Karpas-422 (cell line): ENCODE data around the gene OSBPL7. TPM values are rescaled to one million over a fixed set of nuclear protein-coding genes. Genes with fewer than 3 reads are reported as not detected.

Experiments used
- DNase-seq: peaks from one replicate; pipeline ENCODE4 v3.0.0-alpha.2; 2015
- H2AFZ ChIP-seq: fragments of 200-600 bp; sonication (generic); 2 replicates; pipeline ENCODE4 v1.6.1; 2014; ENCODE audit warnings: antibody characterized with exemption, low read length, mixed read lengths
- H3K27ac ChIP-seq: fragments of 200-600 bp; sonication (generic); 2 replicates; pipeline ENCODE4 v1.5.1; 2014; ENCODE audit warnings: mild to moderate bottlenecking, low read length, moderate library complexity
- H3K27me3 ChIP-seq: fragments of 200-600 bp; sonication (generic); 2 replicates; pipeline ENCODE4 v1.6.1; 2014; ENCODE audit warnings: low read length, mixed read lengths
- H3K36me3 ChIP-seq: fragments of 200-600 bp; sonication (generic); 2 replicates; pipeline ENCODE4 v1.6.1; 2014; ENCODE audit warnings: low read length, mixed read lengths; ENCODE audit not compliant: insufficient read depth
- H3K4me1 ChIP-seq: fragments of 200-600 bp; sonication (generic); 2 replicates; pipeline ENCODE4 v1.6.1; 2014; ENCODE audit warnings: mild to moderate bottlenecking, low read length, mixed read lengths
- H3K4me2 ChIP-seq: fragments of 200-600 bp; sonication (generic); 2 replicates; pipeline ENCODE4 v1.6.1; 2014; ENCODE audit warnings: low read length, low read depth, mild to moderate bottlenecking; ENCODE audit not compliant: poor library complexity, severe bottlenecking
- H3K4me3 ChIP-seq: fragments of 200-600 bp; sonication (generic); 2 replicates; pipeline ENCODE4 v1.5.1; 2014; ENCODE audit warnings: mild to moderate bottlenecking, antibody characterized with exemption, low read length, mixed read lengths
- H3K79me2 ChIP-seq: fragments of 200-600 bp; sonication (generic); 2 replicates; pipeline ENCODE4 v1.6.1; 2014; ENCODE audit warnings: mild to moderate bottlenecking, low read length, mixed read lengths
- H3K9ac ChIP-seq: fragments of 200-600 bp; sonication (generic); 2 replicates; pipeline ENCODE4 v1.6.0; 2014; ENCODE audit warnings: low read length
- H3K9me2 ChIP-seq: fragments of 200-600 bp; sonication (generic), shearing (Covaris generic); replicated peaks from 2 replicates; pipeline ENCODE4 v1.6.0; 2014; ENCODE audit warnings: mild to moderate bottlenecking, low read length, moderate library complexity; ENCODE audit not compliant: insufficient read depth
- H3K9me3 ChIP-seq: fragments of 300-700, 200-600 bp; sonication (generic); 2 replicates; pipeline ENCODE4 v1.6.1; 2014; ENCODE audit warnings: low read length, mixed read lengths
- H4K20me1 ChIP-seq: fragments of 200-600 bp; sonication (generic); 2 replicates; pipeline ENCODE4 v1.6.1; 2014; ENCODE audit warnings: mild to moderate bottlenecking, antibody characterized with exemption, low read length, low read depth; ENCODE audit not compliant: insufficient read depth
- total RNA-seq: library from RNA; depleted of rRNA; stranded (reverse); fragments of >200 nt; shearing (Covaris generic); gene quantifications from 2 replicates; pipeline ENCODE4 v1.2.3, GENCODE V29; 2014; ENCODE audit warnings: low replicate concordance

Gene OSBPL7
- total RNA-seq, 1 experiment from 2014 or later: 11.1 TPM

DNA sequence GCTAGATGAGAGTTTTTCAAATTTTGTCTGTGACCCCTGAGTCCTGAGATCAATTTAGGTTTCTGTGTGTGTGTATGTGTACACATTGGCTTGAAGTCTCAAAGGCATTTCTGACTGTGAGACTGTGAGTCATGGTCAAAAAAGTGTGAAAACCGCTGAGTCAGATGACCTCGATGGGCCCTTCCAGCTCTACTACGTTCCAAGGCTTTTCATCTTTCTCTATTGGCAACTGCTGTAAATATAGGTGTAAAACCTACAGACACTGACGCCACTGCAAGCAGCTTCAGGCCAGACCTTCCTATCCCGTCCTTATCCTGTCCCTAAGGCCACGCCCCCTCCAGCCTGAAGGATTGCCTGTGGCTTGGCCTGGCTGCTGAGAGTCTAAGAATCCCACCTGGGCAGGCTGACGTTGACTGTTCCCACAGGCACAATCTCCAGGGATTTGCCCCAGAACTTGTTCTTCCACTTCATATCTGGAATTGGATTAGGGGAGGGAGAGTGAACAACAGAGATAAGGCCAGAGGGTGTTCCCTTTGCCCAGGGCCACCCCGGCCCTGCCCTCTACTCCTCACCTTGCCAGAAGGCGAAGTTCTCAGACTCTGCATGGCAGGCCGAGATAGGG, 11.3 kb downstream of the OSBPL7 start:
- no peak for DNase-seq
- H3K4me2 ChIP-seq: no peak overlapping the region
- H3K79me2 ChIP-seq: no peaks in the 10 kb centered on the region
- no peaks in the 10 kb centered on the region for H3K27me3 ChIP-seq
- H3K9me2 ChIP-seq: no peaks in the 10 kb centered on the region
- H3K36me3 ChIP-seq: no peaks in the 10 kb centered on the region; the same call in 1 of the 2 replicates
- H3K4me3 ChIP-seq: no peak overlapping the region
- no peaks in the 10 kb centered on the region for H3K4me1 ChIP-seq
- H3K27ac ChIP-seq: no peak overlapping the region
- no peak overlapping the region for H2AFZ ChIP-seq
- H4K20me1 ChIP-seq: no peaks in the 10 kb centered on the region
- H3K9me3 ChIP-seq: no peaks in the 10 kb centered on the region
- H3K9ac ChIP-seq: no peak overlapping the region

DNA sequence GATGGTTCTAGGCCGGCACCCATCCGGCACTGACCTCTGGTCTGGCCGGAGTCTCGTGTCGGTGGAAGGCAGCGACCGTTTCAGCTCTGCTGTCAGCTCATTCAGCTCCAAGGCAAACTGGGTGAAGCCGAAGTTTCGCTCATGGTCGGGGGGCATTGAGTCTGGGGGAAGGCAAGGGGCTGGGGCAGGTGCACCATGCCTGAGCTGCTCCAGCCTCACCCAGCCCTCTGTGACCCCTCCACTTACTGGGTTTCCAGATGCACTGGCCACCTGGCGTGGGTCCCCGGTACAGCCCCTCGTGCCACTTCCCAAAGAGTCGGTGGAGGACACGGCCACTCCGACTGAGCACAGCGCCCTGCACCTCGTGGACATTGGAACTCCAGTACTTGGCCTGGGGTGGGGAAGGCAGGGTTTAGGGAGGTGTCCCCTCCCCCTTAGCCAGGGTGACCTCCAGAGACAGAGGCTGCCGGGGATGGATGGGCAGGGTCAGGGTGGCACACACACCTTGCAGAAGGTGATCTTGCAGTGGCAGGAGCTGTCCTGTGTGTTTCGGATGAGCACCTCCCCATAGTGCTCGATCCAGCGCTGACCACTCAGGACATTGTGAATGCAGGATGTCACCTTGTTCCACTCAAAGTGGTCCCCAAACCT, 12.6 kb downstream of the OSBPL7 start:
- no peaks in the 10 kb centered on the region for H4K20me1 ChIP-seq
- H3K36me3 ChIP-seq: no peaks in the 10 kb centered on the region
- no peaks in the 10 kb centered on the region for H3K27me3 ChIP-seq
- H3K27ac ChIP-seq: no peak overlapping the region
- no peaks in the 10 kb centered on the region for H3K9me3 ChIP-seq
- H3K4me3 ChIP-seq: no peak overlapping the region
- no peaks in the 10 kb centered on the region for H3K9me2 ChIP-seq
- H2AFZ ChIP-seq: no peak overlapping the region
- H3K9ac ChIP-seq: no peak overlapping the region
- DNase-seq: no peak
- no peaks in the 10 kb centered on the region for H3K79me2 ChIP-seq
- no peaks in the 10 kb centered on the region for H3K4me1 ChIP-seq
- no peak overlapping the region for H3K4me2 ChIP-seq

DNA sequence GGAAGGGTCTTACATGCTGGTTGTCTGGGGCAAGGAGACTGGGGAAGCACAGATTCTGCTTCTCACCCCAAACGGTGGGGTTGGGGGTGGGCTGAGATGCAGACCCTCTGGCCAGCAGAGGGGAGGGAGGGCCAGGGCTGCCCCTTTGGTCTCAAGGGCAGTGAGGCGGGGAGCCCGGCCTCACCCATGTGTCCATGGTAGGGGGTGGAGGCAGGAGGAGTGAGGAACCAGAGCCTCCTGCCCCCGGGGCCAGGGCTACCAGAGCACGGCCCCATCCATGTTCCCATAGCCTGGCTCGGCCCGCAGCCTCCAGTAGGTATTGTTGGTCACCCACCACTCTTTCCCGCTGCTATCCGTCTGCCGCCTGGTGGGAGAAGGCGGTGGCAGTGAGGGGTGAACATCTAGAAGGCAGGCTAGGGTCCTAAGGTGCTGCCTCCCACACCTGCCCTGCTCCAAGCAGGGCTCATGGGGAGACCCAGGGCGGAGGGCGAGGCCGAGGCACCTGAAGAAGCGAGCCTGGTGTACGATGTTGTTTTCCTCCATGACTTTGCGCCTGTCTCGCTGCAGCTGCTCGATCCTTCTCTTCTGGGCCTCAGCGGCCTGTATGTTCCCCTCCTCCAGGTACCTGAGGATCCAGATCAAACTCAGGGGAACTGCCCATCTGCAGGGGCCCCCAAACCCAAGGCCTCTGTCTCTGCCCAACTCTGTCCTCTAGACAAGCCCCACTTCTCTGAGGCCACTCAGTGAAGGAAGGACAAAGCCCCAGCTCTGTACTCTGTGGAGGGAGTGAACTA, 13.4 kb downstream of the OSBPL7 start:
- no peak for DNase-seq
- Histone ChIP-seq H3K4me1 (no peaks in the 10 kb centered on the region), H2AFZ (no peak overlapping the region), H3K4me2 (no peak overlapping the region), H3K79me2 (no peaks in the 10 kb centered on the region), H3K27me3 (no peaks in the 10 kb centered on the region), H3K9me2 (no peaks in the 10 kb centered on the region), H3K9ac (no peak overlapping the region), H3K4me3 (no peak overlapping the region), H3K27ac (no peak overlapping the region), H3K36me3 (no peaks in the 10 kb centered on the region), H4K20me1 (no peaks in the 10 kb centered on the region), H3K9me3 (no peaks in the 10 kb centered on the region)

DNA sequence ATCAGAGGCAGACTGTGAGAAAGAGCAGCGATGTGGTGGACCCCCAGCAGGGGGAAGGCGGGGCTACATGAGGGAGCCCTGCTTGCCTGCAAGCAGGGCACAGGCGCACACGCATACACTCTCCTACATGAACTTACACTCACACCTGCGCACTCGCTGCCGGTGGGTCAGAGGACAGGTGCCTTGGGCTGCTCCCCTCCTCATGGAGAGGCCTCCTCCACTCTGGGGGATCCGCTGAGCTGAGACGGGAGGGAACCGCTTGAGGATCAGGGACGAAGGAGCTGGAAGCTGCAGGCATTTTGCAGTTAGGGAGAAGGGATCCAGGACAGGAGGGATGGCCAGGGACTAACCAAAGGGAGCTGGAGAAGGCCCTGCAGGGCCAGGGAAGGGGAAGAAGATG, 14.2 kb downstream of the OSBPL7 start:
- H3K36me3 ChIP-seq: no peaks in the 10 kb centered on the region
- H3K9me3 ChIP-seq: no peaks in the 10 kb centered on the region
- H4K20me1 ChIP-seq: no peaks in the 10 kb centered on the region

DNA sequence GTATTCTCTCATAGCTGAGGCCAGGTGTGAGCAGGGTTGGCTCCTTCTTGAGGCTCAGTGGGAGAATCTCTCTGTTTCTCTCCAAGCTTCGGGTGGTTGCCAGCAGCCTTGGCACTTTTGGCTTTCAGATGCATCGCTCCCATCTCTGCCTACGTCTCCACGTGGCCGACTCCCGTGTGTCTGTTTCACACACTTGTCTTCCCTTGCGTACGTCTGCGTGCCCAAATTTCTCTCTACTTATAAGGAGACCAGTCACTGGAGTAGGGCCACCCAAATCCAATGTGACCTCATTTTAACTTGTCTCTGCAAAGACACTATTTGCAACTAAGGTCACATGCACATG, 14.7 kb downstream of the OSBPL7 start:
- no peaks in the 10 kb centered on the region for H3K79me2 ChIP-seq
- H3K36me3 ChIP-seq: no peaks in the 10 kb centered on the region
- no peaks in the 10 kb centered on the region for H3K27me3 ChIP-seq
- no peaks in the 10 kb centered on the region for H3K9me2 ChIP-seq
- H3K27ac ChIP-seq: no peak overlapping the region
- no peak overlapping the region for H3K4me3 ChIP-seq
- H3K9me3 ChIP-seq: no peaks in the 10 kb centered on the region
- no peak for DNase-seq
- no peaks in the 10 kb centered on the region for H4K20me1 ChIP-seq
- no peak overlapping the region for H3K4me2 ChIP-seq
- H3K9ac ChIP-seq: no peak overlapping the region
- no peak overlapping the region for H2AFZ ChIP-seq
- peaks cover 4% of the 10 kb centered on the region for H3K4me1 ChIP-seq

More for the DNA sequence above, 14.2 kb downstream of the OSBPL7 start:
- Histone ChIP-seq H3K4me2 (no peak overlapping the region), H2AFZ (no peak overlapping the region), H3K4me3 (no peak overlapping the region), H3K27me3 (no peaks in the 10 kb centered on the region), H3K79me2 (no peaks in the 10 kb centered on the region), H3K9me2 (no peaks in the 10 kb centered on the region), H3K27ac (no peak overlapping the region), H3K4me1 (no peaks in the 10 kb centered on the region), H3K9ac (no peak overlapping the region)
- DNase-seq: no peak

DNA sequence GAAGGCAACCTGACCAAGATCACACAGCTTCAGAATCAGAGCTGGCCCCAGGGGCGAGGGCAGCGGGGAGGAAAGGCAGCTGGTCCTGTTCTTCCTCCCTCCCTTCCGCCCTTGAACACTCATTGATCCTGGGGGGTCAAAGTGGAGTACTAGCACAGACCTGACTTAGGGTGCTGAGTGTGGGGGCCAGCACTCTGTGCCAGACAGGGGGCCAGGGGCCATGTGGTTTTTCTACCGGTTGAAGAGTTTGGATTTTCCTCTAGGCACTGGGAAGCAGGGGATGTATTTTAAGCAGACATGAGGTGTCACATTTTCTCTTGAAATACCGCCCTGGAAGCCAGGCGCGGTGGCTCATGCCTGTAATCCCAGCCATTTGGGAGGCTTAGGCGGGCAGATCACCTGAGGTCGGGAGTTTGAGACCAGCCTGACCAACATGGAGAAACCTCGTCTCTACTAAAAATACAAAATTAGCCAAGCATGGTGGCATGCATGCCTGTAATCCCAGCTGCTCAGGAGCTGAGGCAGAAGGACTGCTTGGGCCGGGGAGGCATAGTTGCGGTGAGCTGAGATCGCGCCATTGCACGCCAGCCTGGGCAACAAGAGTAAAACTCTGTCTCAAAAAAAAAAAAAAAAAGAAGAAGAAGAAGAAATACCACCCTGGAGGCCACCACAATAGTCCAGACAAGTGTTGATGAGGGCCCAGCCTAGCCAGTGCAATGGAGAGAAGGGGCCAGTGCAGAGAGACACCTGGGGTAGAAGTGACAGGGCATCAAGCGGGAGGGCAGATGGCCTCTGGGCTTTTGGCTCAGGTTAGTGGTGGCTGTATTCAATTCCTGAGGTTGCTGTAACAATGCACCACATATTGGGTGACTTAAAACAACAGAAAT, 15.3 kb downstream of the OSBPL7 start:
- no peak for DNase-seq
- H3K9ac ChIP-seq: no peak overlapping the region
- no peak overlapping the region for H3K4me3 ChIP-seq
- no peak overlapping the region for H2AFZ ChIP-seq
- no peaks in the 10 kb centered on the region for H3K9me3 ChIP-seq
- H3K27ac ChIP-seq: no peak overlapping the region
- no peaks in the 10 kb centered on the region for H3K27me3 ChIP-seq
- peaks cover 11% of the 10 kb centered on the region for H3K4me1 ChIP-seq
- H3K79me2 ChIP-seq: no peaks in the 10 kb centered on the region
- no peak overlapping the region for H3K4me2 ChIP-seq
- H4K20me1 ChIP-seq: no peaks in the 10 kb centered on the region; the same call in 1 of the 2 replicates
- H3K9me2 ChIP-seq: no peaks in the 10 kb centered on the region
- H3K36me3 ChIP-seq: no peaks in the 10 kb centered on the region

DNA sequence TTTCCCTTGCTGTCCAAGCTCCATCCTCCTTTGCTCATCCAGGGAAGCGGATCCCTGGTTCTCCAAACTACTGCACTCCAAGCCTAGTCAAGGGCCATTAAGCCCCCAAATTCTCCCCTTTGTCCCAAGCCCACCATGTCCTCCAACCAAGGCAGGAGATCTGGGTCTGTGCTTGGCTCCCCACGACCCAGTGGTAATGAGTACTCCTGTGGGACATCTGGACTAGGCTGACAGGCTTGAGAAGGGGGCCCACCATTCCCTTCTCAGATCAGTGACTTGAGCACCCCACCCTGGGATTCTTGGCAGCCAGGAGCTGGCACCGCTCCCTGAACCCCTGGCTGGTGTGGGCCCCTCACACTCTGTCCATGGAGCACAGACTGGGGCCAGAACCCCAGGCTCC, 17.1 kb downstream of the OSBPL7 start:
- no peak for DNase-seq
- no peak overlapping the region for H3K9ac ChIP-seq
- H4K20me1 ChIP-seq: no peaks in the 10 kb centered on the region; the same call in 1 of the 2 replicates
- no peaks in the 10 kb centered on the region for H3K36me3 ChIP-seq
- H3K4me3 ChIP-seq: no peak overlapping the region
- no peaks in the 10 kb centered on the region for H3K79me2 ChIP-seq
- H3K27me3 ChIP-seq: no peaks in the 10 kb centered on the region
- H3K9me2 ChIP-seq: no peaks in the 10 kb centered on the region
- H3K9me3 ChIP-seq: no peaks in the 10 kb centered on the region
- no peak overlapping the region for H2AFZ ChIP-seq
- H3K27ac ChIP-seq: no peak overlapping the region
- peaks cover 25% of the 10 kb centered on the region for H3K4me1 ChIP-seq
- no peak overlapping the region for H3K4me2 ChIP-seq

DNA sequence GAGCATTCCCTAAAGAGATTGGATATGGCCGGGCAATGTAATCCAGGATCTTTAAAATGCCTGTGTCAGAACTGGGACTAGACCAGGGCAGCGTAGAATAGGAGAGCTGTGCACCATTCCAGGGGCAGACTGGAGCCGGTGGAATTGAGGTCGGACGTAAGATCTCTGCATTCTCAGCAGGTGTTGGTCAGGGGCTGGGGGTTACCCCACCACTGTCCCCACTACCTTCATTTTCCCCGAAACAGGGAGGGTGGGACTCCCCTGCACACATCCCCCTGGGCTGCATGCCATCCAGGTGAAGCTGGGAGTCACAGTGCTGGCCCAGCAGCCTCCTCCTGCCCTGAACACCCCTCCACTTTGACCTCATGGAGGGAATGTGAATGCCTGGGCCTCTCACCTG, 17.8 kb downstream of the OSBPL7 start:
- Histone ChIP-seq H2AFZ (no peak overlapping the region), H3K27ac (no peak overlapping the region), H3K9me3 (no peaks in the 10 kb centered on the region), H3K9me2 (no peaks in the 10 kb centered on the region), H3K4me2 (no peak overlapping the region), H4K20me1 (no peaks in the 10 kb centered on the region; the same call in 1 of the 2 replicates), H3K4me3 (no peak overlapping the region), H3K36me3 (no peaks in the 10 kb centered on the region), H3K79me2 (no peaks in the 10 kb centered on the region), H3K9ac (no peak overlapping the region), H3K4me1 (peaks cover 25% of the 10 kb centered on the region), H3K27me3 (no peaks in the 10 kb centered on the region)
- DNase-seq: no peak
